Endothelial cell of umbilical vein (primary cell): ENCODE data around the gene C13orf46. TPM values are rescaled to one million over a fixed set of nuclear protein-coding genes. Genes with fewer than 3 reads are reported as not detected.

Experiments used
- BruUV-seq: library from RNA; stranded (reverse); fragments of 400-500 nt; replicated peaks from 2 replicates; lab custom pipeline; 2021; lab: Mats Ljungman, UMichigan
- CTCF ChIA-PET: fragments of 300-600, 350-600 bp; sonication (Branson Sonifier 250); formaldehyde crosslinking; loops from one replicate; lab custom pipeline; 2021; ENCODE audit warnings: antibody characterized with exemption, inconsistent platforms; lab: Charles Lee
- POLR2A ChIA-PET: fragments of 300-600, 350-600 bp; sonication (Branson Sonifier 250); formaldehyde crosslinking; loops from one replicate; lab custom pipeline; 2021; ENCODE audit warnings: antibody characterized with exemption, inconsistent platforms; lab: Charles Lee
- DNase-seq: peaks from one replicate; pipeline ENCODE4 v3.0.0-alpha.2; 2011; ENCODE audit warnings: low read depth, low spot score
- FAIRE-seq: peaks from 2 replicates; lab custom pipeline; 2011; peaks lifted over from hg19 to GRCh38; lab: Jason Lieb, UNC
- H2AFZ ChIP-seq: 2 replicates; pipeline ENCODE4 v1.6.0; 2012; ENCODE audit warnings: low read depth, low read length, control low read depth, inconsistent platforms
- H3K27ac ChIP-seq: 2 replicates; pipeline ENCODE4 v1.5.1; 2011; ENCODE audit warnings: low read depth, mild to moderate bottlenecking, control low read depth, low read length, moderate library complexity; ENCODE audit not compliant: insufficient read depth
- H3K27me3 ChIP-seq, 2 experiments: 2 replicates each; pipeline versions ENCODE4 v1.6.0 to v1.6.1; 2011; ENCODE audit warnings: low read length in 2 of 2, mixed read lengths in 1 of 2; ENCODE audit not compliant: control insufficient read depth in 2 of 2, insufficient read depth in 2 of 2
- H3K36me3 ChIP-seq, 2 experiments: 2 replicates in 1 of 2; 3 replicates in 1 of 2; pipeline ENCODE4 v1.5.1; 2011; ENCODE audit warnings: low read length in 2 of 2, mild to moderate bottlenecking in 1 of 2, moderate library complexity in 1 of 2; ENCODE audit not compliant: control insufficient read depth in 2 of 2, insufficient read depth in 2 of 2; ENCODE audit errors: extremely low read depth in 1 of 2
- H3K4me1 ChIP-seq: 3 replicates; pipeline ENCODE4 v1.5.1; 2011; ENCODE audit warnings: mild to moderate bottlenecking, low read length; ENCODE audit not compliant: control insufficient read depth, insufficient read depth; ENCODE audit errors: extremely low read depth
- H3K4me2 ChIP-seq: 2 replicates; pipeline ENCODE4 v1.6.1; 2011; ENCODE audit warnings: low read length, control low read depth, mixed read lengths; ENCODE audit not compliant: insufficient read depth
- H3K4me3 ChIP-seq, 3 experiments: fragments of 200-600 bp in 1 of 3; sonication (generic), shearing (Covaris generic) in 1 of 3; replicated peaks in 1 of 3; 2 replicates each; pipeline ENCODE4 v1.5.1; 2011 to 2016; ENCODE audit warnings: control low read depth in 3 of 3, low read length in 3 of 3, mild to moderate bottlenecking in 2 of 3, inconsistent platforms in 1 of 3, low read depth in 1 of 3, moderate library complexity in 1 of 3; ENCODE audit not compliant: insufficient read depth in 1 of 3
- H3K79me2 ChIP-seq: 2 replicates; pipeline ENCODE4 v1.6.0; 2012; ENCODE audit warnings: low read length, inconsistent platforms; ENCODE audit not compliant: control insufficient read depth, insufficient read depth
- H3K9ac ChIP-seq: replicated peaks from 2 replicates; pipeline ENCODE3; 2011; ENCODE audit warnings: low read length, control low read depth; ENCODE audit not compliant: insufficient read depth; ENCODE audit errors: extremely low read depth
- H3K9me1 ChIP-seq: replicated peaks from 3 replicates; pipeline ENCODE4 v1.6.0; 2011; ENCODE audit warnings: mild to moderate bottlenecking, low read length; ENCODE audit not compliant: control insufficient read depth, insufficient read depth; ENCODE audit errors: extremely low read depth
- H3K9me3 ChIP-seq: replicated peaks from 2 replicates; pipeline ENCODE4 v1.5.1; 2012; ENCODE audit warnings: low read length, inconsistent platforms; ENCODE audit not compliant: control insufficient read depth, insufficient read depth
- H4K20me1 ChIP-seq: replicated peaks from 2 replicates; pipeline ENCODE3; 2011; ENCODE audit warnings: mild to moderate bottlenecking, low read length; ENCODE audit not compliant: control insufficient read depth, insufficient read depth; ENCODE audit errors: extremely low read depth
- CTCF ChIP-seq, 2 donors: IDR thresholded peaks; 1 replicate in 1 of 2; 2 replicates in 1 of 2; pipeline ENCODE4 v1.5.1; 2011; ENCODE audit warnings: low read length in 2 of 2, mild to moderate bottlenecking in 2 of 2, moderate library complexity in 2 of 2, control low read depth in 1 of 2, inconsistent platforms in 1 of 2, low read depth in 1 of 2; ENCODE audit not compliant: insufficient read depth in 1 of 2; ENCODE audit errors: extremely low read depth in 1 of 2
- EZH2 ChIP-seq: IDR thresholded peaks from 2 replicates; pipeline ENCODE4 v1.6.1; 2012; ENCODE audit warnings: borderline replicate concordance, low read depth, mild to moderate bottlenecking, moderate library complexity, low read length, inconsistent platforms; ENCODE audit not compliant: severe bottlenecking
- FOS ChIP-seq: IDR thresholded peaks from 2 replicates; pipeline ENCODE4 v1.6.1; 2011; ENCODE audit warnings: mild to moderate bottlenecking, low read length, moderate library complexity, borderline replicate concordance; ENCODE audit not compliant: insufficient read depth
- GATA2 ChIP-seq: IDR thresholded peaks from 2 replicates; pipeline ENCODE4 v1.7.0; 2011; ENCODE audit warnings: low read depth, mild to moderate bottlenecking, moderate library complexity, mixed read lengths, low read length; ENCODE audit not compliant: insufficient read length, insufficient read depth
- JUN ChIP-seq: IDR thresholded peaks from 2 replicates; pipeline ENCODE4 v1.6.1; 2011; ENCODE audit warnings: borderline replicate concordance, low read depth; ENCODE audit not compliant: insufficient read length, insufficient read depth
- MYC ChIP-seq: IDR thresholded peaks from one replicate; pipeline ENCODE4 v1.6.1; 2011; ENCODE audit warnings: mild to moderate bottlenecking, low read depth, low read length
- POLR2A ChIP-seq: IDR thresholded peaks from 2 replicates; pipeline ENCODE4 v1.6.1; 2012; ENCODE audit warnings: low read depth, mild to moderate bottlenecking, control low read depth, low read length
- POLR2AphosphoS5 ChIP-seq: IDR thresholded peaks from 2 replicates; pipeline ENCODE4 v1.6.1; 2012; ENCODE audit warnings: low read depth, mild to moderate bottlenecking, control low read depth, low read length, moderate library complexity; ENCODE audit not compliant: insufficient read depth
- dilution Hi-C: fragments of 300-500 bp; cut with MboI; formaldehyde crosslinking; loops from one replicate; pipeline ENCODE4 v1.15.0; 2019; ENCODE audit warnings: low sequenced_read_pairs; ENCODE audit not compliant: extremely low pct_ligation_motif_present
- intact Hi-C: fragments of 100-400 bp; cut with micrococcal nuclease; formaldehyde crosslinking; loops from one replicate; pipeline ENCODE4 v1.10.0; 2022
- polyA plus RNA-seq, 4 experiments: library from polyadenylated mRNA; depleted of rRNA in 3 of 4; stranded (reverse) in 3 of 4; unstranded in 1 of 4; fragments of >200 nt; gene quantifications; 2 replicates each; pipeline versions ENCODE4 v1.2.1 to v1.2.3, GENCODE V29; 2011 to 2012; ENCODE audit warnings: missing spikeins in 1 of 4
- total RNA-seq: library from RNA; stranded (reverse); gene quantifications from 2 replicates; pipeline ENCODE4 v1.2.3, GENCODE V29; 2021
- TF ChIP-seq, protein P1 (sequence below): IDR thresholded peaks from 2 replicates; pipeline ENCODE4 v1.6.1; 2011; ENCODE audit not compliant: insufficient read depth, insufficient read length

The C13orf46 gene
- total and polyA plus RNA-seq, 2 donors (not counting 3 experiments of a cell fraction or from before 2014, with no cell fraction given) = 1.3 to 1.7 TPM

GRCh38 chr13:113947311-113948033 is 26.4 kb downstream of the C13orf46 start:
- Histone ChIP-seq H2AFZ (no peak overlapping the region), H3K9ac (no peak overlapping the region), H3K9me3 (no peaks in the 10 kb centered on the region), H3K4me1 (no peaks in the 10 kb centered on the region), H3K27me3 (no peaks in the 10 kb centered on the region), H3K4me3 (no peak overlapping the region), H3K36me3 (no peaks in the 10 kb centered on the region), H4K20me1 (no peaks in the 10 kb centered on the region), H3K27ac (no peak overlapping the region), H3K9me1 (no peaks in the 10 kb centered on the region), H3K4me2 (no peak overlapping the region), H3K79me2 (no peaks in the 10 kb centered on the region)
- intact Hi-C loops (loop anchor here (1.0 kb wide), 1 partner anchor 130 kb away; no protein-coding TSS in a partner anchor), dilution Hi-C loops (no loop called here)
- peak; percentile 31 for DNase-seq
- TF ChIP-seq MYC (no peak), POLR2A (no peak), JUN (no peak), POLR2AphosphoS5 (no peak), CTCF (IDR thresholded peaks at IDR 0.05; ENCODE audit: extremely low read depth in 1 of 2, insufficient read depth in 1 of 2, low read depth in 1 of 2, low read length in 2 of 2) (peak in 1 of 2 donors; percentile 67), GATA2 (no peak), EZH2 (no peak), FOS (no peak)
- TF ChIP-seq, protein P1, sequence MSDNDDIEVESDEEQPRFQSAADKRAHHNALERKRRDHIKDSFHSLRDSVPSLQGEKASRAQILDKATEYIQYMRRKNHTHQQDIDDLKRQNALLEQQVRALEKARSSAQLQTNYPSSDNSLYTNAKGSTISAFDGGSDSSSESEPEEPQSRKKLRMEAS = peak; percentile 55
- POLR2A ChIA-PET = no interaction called here
- no peak for FAIRE-seq
- CTCF ChIA-PET = interaction anchor here (0.6 to 3.1 kb wide), 28 partner anchors 9 to 321 kb away, joined by 3 to 30 read pairs (median 4); partner anchors contain the start of genes GAS6, GRK1 and TMEM255B
- BruUV-seq = no TSS peak
